HepG2 (cell line): ENCODE data around the gene ARHGAP31. TPM values are rescaled to one million over a fixed set of nuclear protein-coding genes. Genes with fewer than 3 reads are reported as not detected.
"Not testable (repeated sequence)": the region's sequence is repeated elsewhere in the genome, so short reads cannot be mapped to it uniquely, and the experiment has no call there.

ENCODE experiments used
- ATAC-seq: fragments of 200-7000 bp; cut with Tn5 transposase; 3 replicates; pipeline ENCODE4 v1.9.1; 2020; ENCODE audit warnings: mild to moderate bottlenecking, moderate library complexity
- BruUV-seq: library from RNA; stranded (reverse); fragments of 400-500 nt; replicated peaks from 2 replicates; lab custom pipeline; 2021; lab: Mats Ljungman, UMichigan
- CTCF ChIA-PET: fragments of 300-600 bp; formaldehyde crosslinking; extraction: SDS; loops from one replicate; lab custom pipeline; 2021; ENCODE audit warnings: low total read pairs, inconsistent platforms, low intra/inter-chr PET ratio; lab: Yijun Ruan, JAX
- POLR2A ChIA-PET: fragments of 350-600 bp; sonication (Branson Sonifier 250); formaldehyde crosslinking; loops from one replicate; lab custom pipeline; 2020; ENCODE audit warnings: antibody characterized with exemption, inconsistent platforms; lab: Yijun Ruan, JAX
- DNase-seq: peaks from one replicate; pipeline ENCODE4 v3.0.0-alpha.2; 2015; ENCODE audit warnings: low spot score
- FAIRE-seq: peaks from 3 replicates; lab custom pipeline; 2011; peaks lifted over from hg19 to GRCh38; lab: Jason Lieb, UNC
- H2AFZ ChIP-seq: one replicate; pipeline ENCODE4 v1.6.1; 2011; ENCODE audit warnings: low read length, inconsistent platforms
- H3K27ac ChIP-seq: fragments of 300-600 bp; 3 replicates; pipeline ENCODE4 v1.8.0; 2011; ENCODE audit warnings: mixed run types, mild to moderate bottlenecking, mixed read lengths, low read length, inconsistent platforms; ENCODE audit not compliant: insufficient read depth; ENCODE audit errors: extremely low read length
- H3K27me3 ChIP-seq, 2 experiments: fragments of 200-600 bp in 1 of 2; 2 replicates in 1 of 2; 3 replicates in 1 of 2; pipeline versions ENCODE4 v1.6.0 to v1.8.0; 2011; ENCODE audit warnings: low read length in 2 of 2, mild to moderate bottlenecking in 2 of 2, moderate library complexity in 2 of 2, inconsistent platforms in 1 of 2; ENCODE audit not compliant: insufficient read depth in 2 of 2, control insufficient read depth in 1 of 2
- H3K36me3 ChIP-seq, 2 experiments: fragments of 200-600 bp in 1 of 2; replicated peaks in 1 of 2; 2 replicates in 1 of 2; 3 replicates in 1 of 2; pipeline versions ENCODE4 v1.5.1 to v1.8.0; 2011; ENCODE audit warnings: low read length in 2 of 2, inconsistent platforms in 1 of 2; ENCODE audit not compliant: insufficient read depth in 2 of 2, control insufficient read depth in 1 of 2
- H3K4me1 ChIP-seq: 2 replicates; pipeline ENCODE4 v1.5.1; 2012; ENCODE audit warnings: low read length, inconsistent platforms; ENCODE audit not compliant: insufficient read depth
- H3K4me2 ChIP-seq: 2 replicates; pipeline ENCODE4 v1.6.0; 2011; ENCODE audit warnings: low read depth, low read length, inconsistent platforms
- H3K4me3 ChIP-seq, 3 experiments: fragments of 200-600 bp in 1 of 3; sonication (generic), shearing (Covaris generic) in 1 of 3; replicated peaks in 1 of 3; 2 replicates each; pipeline ENCODE4 v1.5.1; 2011 to 2016; ENCODE audit warnings: low read length in 3 of 3, inconsistent platforms in 2 of 3, low read depth in 2 of 3, mild to moderate bottlenecking in 2 of 3, control low read depth in 1 of 3, mixed read lengths in 1 of 3; ENCODE audit not compliant: insufficient read depth in 1 of 3
- H3K79me2 ChIP-seq: one replicate; pipeline ENCODE4 v1.6.1; 2011; ENCODE audit warnings: low read length, inconsistent platforms; ENCODE audit not compliant: insufficient read depth
- H3K9ac ChIP-seq: 2 replicates; pipeline ENCODE4 v1.6.0; 2011; ENCODE audit warnings: mild to moderate bottlenecking, low read depth, low read length, inconsistent platforms; ENCODE audit not compliant: insufficient read depth
- H3K9me3 ChIP-seq: 2 replicates; pipeline ENCODE4 v1.5.1; 2012; ENCODE audit warnings: mild to moderate bottlenecking, low read length
- H4K20me1 ChIP-seq: 2 replicates; pipeline ENCODE4 v1.6.0; 2011; ENCODE audit warnings: inconsistent platforms, mild to moderate bottlenecking, low read length, moderate library complexity; ENCODE audit not compliant: insufficient read depth
- DZIP1 ChIP-seq: sonication (generic); formaldehyde crosslinking; IDR thresholded peaks from 2 replicates; pipeline ENCODE4 v1.5.0; 2020; ENCODE audit warnings: mild to moderate bottlenecking, missing genetic modification reagents
- MTERF4 ChIP-seq: sonication (generic); formaldehyde crosslinking; IDR thresholded peaks from 2 replicates; pipeline ENCODE4 v1.8.0; 2023; ENCODE audit warnings: mild to moderate bottlenecking, missing genetic modification reagents
- RBM22 ChIP-seq: fragments of 200-400 bp; formaldehyde crosslinking; optimal IDR thresholded peaks from 2 replicates; pipeline ENCODE3; 2017; ENCODE audit warnings: mild to moderate bottlenecking, low read length, moderate library complexity
- ZGPAT ChIP-seq: IDR thresholded peaks from 2 replicates; pipeline ENCODE4 v1.6.1; 2016; ENCODE audit warnings: mild to moderate bottlenecking
- ZNF207 ChIP-seq: fragments of 450-650 bp; IDR thresholded peaks from 2 replicates; pipeline ENCODE4 v1.6.1; 2016; ENCODE audit warnings: antibody characterized with exemption, borderline replicate concordance
- ZNF33A ChIP-seq: sonication (generic); formaldehyde crosslinking; IDR thresholded peaks from 2 replicates; pipeline ENCODE4 v1.5.1; 2020; ENCODE audit warnings: missing genetic modification reagents, mild to moderate bottlenecking, moderate library complexity, borderline replicate concordance
- ZNF709 ChIP-seq: sonication (generic); formaldehyde crosslinking; IDR thresholded peaks from 2 replicates; pipeline ENCODE4 v1.5.0; 2020; ENCODE audit warnings: mild to moderate bottlenecking, missing genetic modification reagents
- WGBS: methylation state at CpG from one replicate; pipeline ENCODE4 v1.1.6; 2017; ENCODE audit warnings: low lambda C conversion rate; 5-methylcytosine and 5-hydroxymethylcytosine counted together
- in situ Hi-C: cut with HindIII; loops from 2 replicates; pipeline ENCODE4 v1.10.0; 2017; ENCODE audit warnings: low pct_unique_long_range_greater_than_20kb; ENCODE audit not compliant: extremely low pct_ligation_motif_present
- intact Hi-C: fragments of 100-400 bp; cut with micrococcal nuclease; formaldehyde crosslinking; loops from one replicate; pipeline ENCODE4 v1.10.0; 2022; ENCODE audit not compliant: unreplicated experiment
- polyA plus RNA-seq, 8 experiments: library from polyadenylated mRNA; depleted of rRNA in 3 of 8; stranded (reverse) in 7 of 8; unstranded in 1 of 8; fragments of >200 nt; fragmentation: Illumina TruSeq in 4 of 8; extraction: Trizol in 4 of 8; gene quantifications; 2 replicates each; pipeline versions ENCODE4 v1.2.1 to v1.2.3, GENCODE V29; 2011 to 2016; ENCODE audit warnings: low read depth in 4 of 8, missing spikeins in 1 of 8, mixed read lengths in 1 of 8; ENCODE audit not compliant: insufficient read depth in 1 of 8
- total RNA-seq, 5 experiments: library from RNA; depleted of rRNA; stranded (reverse); fragments of >200 nt; fragmentation: Illumina TruSeq; extraction: Trizol; gene quantifications; 2 replicates each; pipeline ENCODE4 v1.2.3, GENCODE V29; 2016; ENCODE audit warnings: low read depth in 1 of 5
- TF ChIP-seq, protein P1 (sequence below): sonication (generic); formaldehyde crosslinking; IDR thresholded peaks from 2 replicates; pipeline ENCODE4 v1.8.1; 2023; ENCODE audit warnings: mild to moderate bottlenecking, missing genetic modification reagents, borderline replicate concordance

The ARHGAP31 gene
- total and polyA plus RNA-seq, 2 of the 13 experiments (the other 11 are each of a cell fraction or from before 2014, with no cell fraction given), result not detected

DNA sequence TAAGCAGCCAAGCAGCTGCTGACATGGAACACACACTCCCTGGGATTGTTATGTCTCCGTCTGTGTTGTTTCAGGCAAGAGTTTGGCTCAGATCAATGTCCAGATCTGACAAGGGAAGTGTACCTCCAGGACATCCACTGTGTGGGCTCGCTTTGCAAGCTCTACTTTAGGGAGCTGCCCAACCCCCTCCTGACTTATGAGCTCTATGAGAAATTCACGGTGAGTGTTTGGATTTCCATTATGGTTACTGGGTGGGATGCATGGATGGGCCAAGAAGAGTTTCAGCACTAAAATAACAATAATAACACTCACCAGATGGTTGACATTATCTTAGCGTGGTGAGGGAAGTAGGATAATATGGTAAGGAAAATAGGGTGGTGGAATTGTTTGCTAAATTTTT, 74.1 kb downstream of the ARHGAP31 start (continued):
- TF ChIP-seq MTERF4 (CRISPR knock-in tag) (no peak), ZNF709 (CRISPR knock-in tag) (no peak), RBM22 (no peak), ZNF207 (no peak), ZNF33A (CRISPR knock-in tag) (no peak), ZGPAT (CRISPR knock-in tag) (no peak), DZIP1 (no peak)
- TF ChIP-seq, protein P1, sequence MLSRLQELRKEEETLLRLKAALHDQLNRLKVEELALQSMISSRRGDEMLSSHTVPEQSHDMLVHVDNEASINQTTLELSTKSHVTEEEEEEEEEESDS (CRISPR knock-in tag), result no peak

- BruUV-seq, H3K9ac ChIP-seq, intact Hi-C loops, in situ Hi-C loops, H3K4me1 ChIP-seq, H3K36me3 ChIP-seq, CTCF ChIA-PET, H2AFZ ChIP-seq, DNase-seq, H4K20me1 ChIP-seq, FAIRE-seq, H3K27ac ChIP-seq, H3K9me3 ChIP-seq, POLR2A ChIA-PET, H3K27me3 ChIP-seq, H3K4me2 ChIP-seq, ATAC-seq, H3K4me3 ChIP-seq, H3K79me2 ChIP-seq: not testable (repeated sequence)
- WGBS, result 71% methylated on average over 6 of the region's 6 CpGs
Observed at GRCh38 chr3:119371786-119372185, 77.6 kb downstream of the ARHGAP31 start.
